ENCODE measurements around the gene SELENOK. TPM values are rescaled to one million over a fixed set of nuclear protein-coding genes. Genes with fewer than 3 reads are reported as not detected.

Gene SELENOK
- total RNA-seq: 29.1 and 49.4 TPM in 2 replicates

DNA sequence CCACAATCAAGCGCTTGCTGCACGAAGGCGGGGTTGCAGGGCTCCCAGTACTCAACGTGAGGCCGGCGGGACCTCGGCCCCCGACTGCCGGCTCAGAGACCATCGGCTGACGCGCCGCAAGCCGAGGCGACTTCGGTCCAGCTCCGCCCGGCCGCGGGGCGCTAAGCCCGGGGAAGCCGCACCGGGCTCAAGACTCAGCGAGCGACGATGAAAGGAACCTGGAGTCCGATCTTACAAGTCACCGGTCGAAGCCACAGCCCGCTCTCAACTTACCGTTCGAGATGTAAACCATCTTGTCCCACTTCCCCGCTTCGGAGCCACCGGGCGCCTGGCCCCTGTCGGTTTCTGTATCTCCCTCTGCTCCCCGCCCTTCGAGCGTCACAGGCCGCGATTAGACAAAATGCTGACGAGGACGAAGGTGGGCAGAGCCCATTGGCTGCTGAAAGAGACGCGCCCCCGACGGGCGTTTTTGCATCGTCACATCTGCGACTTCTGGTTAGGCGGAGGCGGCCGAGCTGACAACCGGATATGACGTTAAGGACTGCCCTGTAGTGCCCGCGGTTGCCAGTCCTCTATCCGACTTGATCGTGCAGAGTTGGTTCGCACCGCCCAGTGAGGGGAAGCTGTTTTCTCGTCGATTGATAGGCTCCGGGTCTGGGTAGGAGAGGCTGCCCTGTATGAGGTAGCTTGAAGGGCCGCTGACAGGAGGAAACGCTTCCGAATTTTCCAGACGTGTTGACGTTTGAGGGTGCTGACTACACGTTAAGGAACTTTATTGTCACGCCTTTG, at the start of gene SELENOK:
SELENOK (minus strand) TSS at position 363 of the 789 bp plus-strand sequence.

DNA sequence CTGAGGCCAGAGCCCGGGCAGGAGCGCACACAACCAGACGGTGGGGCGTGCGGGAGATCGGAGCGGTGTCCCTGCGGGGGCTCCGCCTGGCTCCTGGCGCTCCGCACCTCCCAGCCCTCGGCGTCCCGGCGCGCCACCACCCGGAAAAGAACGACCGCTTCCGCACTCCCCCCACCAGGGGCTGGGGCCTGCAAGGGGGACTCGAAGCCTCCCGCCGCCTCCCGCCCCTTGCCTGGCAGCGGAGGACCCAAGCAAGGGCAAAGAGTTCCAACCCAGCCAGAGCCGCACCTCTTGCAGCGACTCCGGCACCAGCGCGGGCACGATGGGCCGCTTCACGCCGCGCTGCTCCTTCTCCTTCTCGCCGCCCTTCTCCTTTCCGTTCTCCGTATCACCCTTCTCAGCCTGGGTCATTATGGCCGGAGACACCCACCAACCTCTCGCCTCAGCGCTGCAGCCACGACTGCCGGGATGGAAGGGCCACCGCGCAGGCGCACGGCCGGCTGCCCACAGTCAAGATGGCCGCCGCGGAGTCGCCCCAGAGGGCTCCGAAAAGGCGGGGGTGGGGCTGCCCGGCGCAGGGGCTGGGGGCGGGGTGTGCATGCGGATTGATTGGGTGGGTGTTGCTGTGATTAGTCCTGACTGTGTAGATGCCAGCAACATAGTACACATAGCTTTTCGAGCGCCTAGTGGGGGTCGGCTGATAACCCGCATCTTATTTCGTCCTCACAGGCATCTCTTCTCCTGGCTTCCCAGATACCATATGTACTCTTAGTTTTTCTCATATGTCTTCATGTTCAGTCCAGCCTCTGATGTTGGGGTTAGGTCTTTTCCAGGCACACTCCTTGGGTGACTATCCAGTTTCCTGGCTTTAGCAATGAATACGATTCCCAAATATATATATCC, 9.7 kb downstream of the SELENOK start, which contains the start of gene ACTR8:
ACTR8 (minus strand) TSS at position 462 of the 903 bp plus-strand sequence; CDS start at position 411, 51 bp downstream.

GRCh38 chr3:53846134-53846850, 45.4 kb downstream of the SELENOK start, which contains the start of the genes CHDH and IL17RB:
CHDH (minus strand) TSS chr3:53846419; CDS start chr3:53824008, 22,411 bp downstream.
IL17RB (plus strand) TSS chr3:53846568; CDS start chr3:53846589, 21 bp downstream.

Other genes with a start within 250 kb of the SELENOK start
- under 0.01 TPM in 2 replicates for gene CHDH, start 45.4 kb downstream of the SELENOK start, total RNA-seq
- gene IL17RB, start 45.3 kb downstream of the SELENOK start, total RNA-seq: 0.16 TPM in 1 of 2 replicates, not detected in the other
- gene ACTR8, start 9.7 kb downstream of the SELENOK start, total RNA-seq: 24.8 and 31.4 TPM in 2 replicates
- 3.0 TPM in 1 of 2 replicates, not detected in the other for gene CACNA2D3, start 230.7 kb upstream of the SELENOK start, total RNA-seq

All from epithelial cell of alveolus of lung (primary cell).